ENCODE data around the gene SH3GL1.

SH3GL1 gene

GRCh38 chr19:4400135-4400936 is at the start of gene SH3GL1:
Gene SH3GL1 (minus strand): TSS chr19:4400547. CDS start chr19:4400368, 179 bp downstream.
- peak; percentile 98 for DNase-seq

- no peak for DNase-seq
These were observed 49.3 kb upstream of the SH3GL1 start for GRCh38 chr19:4449639-4450028.

- DNase-seq = no peak
These were observed 48.8 kb upstream of the SH3GL1 start for GRCh38 chr19:4449022-4449638.

- DNase-seq = no peak
These were observed 48.0 kb upstream of the SH3GL1 start for GRCh38 chr19:4448147-4448985.

GRCh38 chr19:4447327-4448146 is 47.2 kb upstream of the SH3GL1 start:
- DNase-seq = no peak

- DNase-seq = no peak
These were observed 46.4 kb upstream of the SH3GL1 start for GRCh38 chr19:4446704-4447200.

GRCh38 chr19:4445963-4446703 is 45.8 kb upstream of the SH3GL1 start:
- no peak for DNase-seq

GRCh38 chr19:4444765-4445741 is 44.7 kb upstream of the SH3GL1 start:
- no peak for DNase-seq

- no peak for DNase-seq
These were observed 43.8 kb upstream of the SH3GL1 start for GRCh38 chr19:4443966-4444764.

GRCh38 chr19:4443188-4443587 is 42.8 kb upstream of the SH3GL1 start:
- no peak for DNase-seq

- no peak for DNase-seq
These were observed 42.4 kb upstream of the SH3GL1 start for GRCh38 chr19:4442819-4443146.

- no peak for DNase-seq
These were observed 41.9 kb upstream of the SH3GL1 start for GRCh38 chr19:4441994-4442818.

- DNase-seq = no peak
These were observed 38.9 kb upstream of the SH3GL1 start for GRCh38 chr19:4439243-4439642.

- no peak for DNase-seq
These were observed 36.8 kb upstream of the SH3GL1 start for GRCh38 chr19:4437103-4437502.

- no peak for DNase-seq
These were observed 35.9 kb upstream of the SH3GL1 start for GRCh38 chr19:4436231-4436630.

GRCh38 chr19:4434391-4434790 is 34.0 kb upstream of the SH3GL1 start:
- DNase-seq = no peak

- no peak for DNase-seq
These were observed 32.7 kb upstream of the SH3GL1 start for GRCh38 chr19:4432918-4433506.
